GM06990 (cell line): ENCODE results near the gene LINGO3.

Experiments
- DNase-seq: peaks from one replicate; pipeline ENCODE4 v3.0.0-alpha.2; 2011; ENCODE audit not compliant: insufficient read length; ENCODE audit errors: extremely low read depth
- H3K27me3 ChIP-seq: replicated peaks from 2 replicates; pipeline ENCODE4 v1.6.0; 2011; ENCODE audit warnings: low read length; ENCODE audit not compliant: control insufficient read depth, insufficient read depth
- H3K36me3 ChIP-seq: 2 replicates; pipeline ENCODE4 v1.5.1; 2011; ENCODE audit warnings: low read length; ENCODE audit not compliant: control insufficient read depth, insufficient read depth
- H3K4me3 ChIP-seq: replicated peaks from 2 replicates; pipeline ENCODE4 v1.5.1; 2011; ENCODE audit warnings: low read depth, mild to moderate bottlenecking, control low read depth, low read length
- TF ChIP-seq, protein P1 (sequence below): IDR thresholded peaks from 2 replicates; pipeline ENCODE4 v1.5.1; 2011; ENCODE audit warnings: low read length, control low read depth, mild to moderate bottlenecking, inconsistent platforms; ENCODE audit not compliant: insufficient read depth, poor library complexity, severe bottlenecking

Gene LINGO3

DNA sequence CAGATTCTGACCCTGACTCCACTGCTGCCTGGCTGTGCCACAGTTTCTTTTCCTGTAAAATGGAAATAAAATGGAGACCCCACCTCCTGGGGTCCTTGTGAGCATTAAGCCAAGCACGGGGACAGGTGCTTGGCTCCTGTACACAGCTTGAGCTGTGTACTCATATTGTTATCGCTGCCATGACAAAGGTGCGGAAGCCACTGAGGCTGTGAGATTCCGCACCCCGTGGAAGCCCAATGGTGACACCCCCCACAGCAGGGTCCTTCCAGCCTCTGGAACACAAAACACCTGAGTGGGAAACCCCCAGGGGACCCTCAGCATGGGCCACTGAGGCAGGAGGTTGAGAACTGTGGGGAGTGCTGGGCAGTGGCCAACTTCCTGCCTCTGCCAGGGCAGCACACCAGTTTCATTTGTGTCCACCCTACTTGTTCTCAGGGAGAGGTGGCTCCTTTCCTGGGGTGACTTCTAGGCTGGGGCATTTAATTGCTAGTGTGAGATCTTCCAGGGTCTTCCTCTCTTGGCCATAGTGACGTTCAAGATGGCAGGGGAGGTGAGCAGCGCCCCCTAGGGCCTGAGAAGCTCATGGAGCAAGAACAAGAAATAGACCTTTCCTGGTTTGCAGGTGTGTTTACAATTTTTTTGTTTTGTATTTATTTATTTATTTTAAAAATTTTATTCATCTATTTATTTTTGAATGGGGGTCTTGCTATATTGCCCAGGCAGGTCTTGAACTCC is 46.3 kb downstream of the LINGO3 start:
- TF ChIP-seq, protein P1, sequence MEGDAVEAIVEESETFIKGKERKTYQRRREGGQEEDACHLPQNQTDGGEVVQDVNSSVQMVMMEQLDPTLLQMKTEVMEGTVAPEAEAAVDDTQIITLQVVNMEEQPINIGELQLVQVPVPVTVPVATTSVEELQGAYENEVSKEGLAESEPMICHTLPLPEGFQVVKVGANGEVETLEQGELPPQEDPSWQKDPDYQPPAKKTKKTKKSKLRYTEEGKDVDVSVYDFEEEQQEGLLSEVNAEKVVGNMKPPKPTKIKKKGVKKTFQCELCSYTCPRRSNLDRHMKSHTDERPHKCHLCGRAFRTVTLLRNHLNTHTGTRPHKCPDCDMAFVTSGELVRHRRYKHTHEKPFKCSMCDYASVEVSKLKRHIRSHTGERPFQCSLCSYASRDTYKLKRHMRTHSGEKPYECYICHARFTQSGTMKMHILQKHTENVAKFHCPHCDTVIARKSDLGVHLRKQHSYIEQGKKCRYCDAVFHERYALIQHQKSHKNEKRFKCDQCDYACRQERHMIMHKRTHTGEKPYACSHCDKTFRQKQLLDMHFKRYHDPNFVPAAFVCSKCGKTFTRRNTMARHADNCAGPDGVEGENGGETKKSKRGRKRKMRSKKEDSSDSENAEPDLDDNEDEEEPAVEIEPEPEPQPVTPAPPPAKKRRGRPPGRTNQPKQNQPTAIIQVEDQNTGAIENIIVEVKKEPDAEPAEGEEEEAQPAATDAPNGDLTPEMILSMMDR, result peak; percentile 87
- no peak for DNase-seq
- no peaks in the 10 kb centered on the region for H3K36me3 ChIP-seq
- no peaks in the 10 kb centered on the region for H3K27me3 ChIP-seq
- no peak overlapping the region for H3K4me3 ChIP-seq

DNA sequence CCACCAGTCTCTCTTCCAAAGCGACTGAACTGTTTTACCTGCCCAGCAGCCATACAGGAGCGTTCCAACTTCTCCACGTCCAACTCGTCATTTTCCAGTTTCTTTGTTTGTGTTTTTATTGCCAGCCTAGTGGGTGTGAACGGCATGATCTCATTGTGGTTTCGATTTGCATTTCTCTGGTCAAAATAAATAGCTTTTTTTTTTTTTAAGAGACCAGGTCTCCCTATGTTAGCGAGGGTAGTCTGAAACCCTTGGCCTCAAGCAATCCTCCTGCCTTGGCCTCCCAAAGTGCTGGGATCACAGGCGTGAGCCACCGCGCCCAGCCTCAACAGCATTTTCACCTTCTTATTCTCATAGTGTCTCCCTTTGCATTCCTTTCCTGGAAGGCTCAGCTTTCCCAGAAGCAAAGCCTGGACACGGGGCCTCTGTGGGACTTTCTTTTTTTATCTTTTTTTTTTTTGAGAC is 47.6 kb downstream of the LINGO3 start:
- H3K4me3 ChIP-seq, result no peak overlapping the region
- H3K27me3 ChIP-seq, result no peaks in the 10 kb centered on the region
- DNase-seq, result no peak
- TF ChIP-seq, protein P1, result no peak
- no peaks in the 10 kb centered on the region for H3K36me3 ChIP-seq

DNA sequence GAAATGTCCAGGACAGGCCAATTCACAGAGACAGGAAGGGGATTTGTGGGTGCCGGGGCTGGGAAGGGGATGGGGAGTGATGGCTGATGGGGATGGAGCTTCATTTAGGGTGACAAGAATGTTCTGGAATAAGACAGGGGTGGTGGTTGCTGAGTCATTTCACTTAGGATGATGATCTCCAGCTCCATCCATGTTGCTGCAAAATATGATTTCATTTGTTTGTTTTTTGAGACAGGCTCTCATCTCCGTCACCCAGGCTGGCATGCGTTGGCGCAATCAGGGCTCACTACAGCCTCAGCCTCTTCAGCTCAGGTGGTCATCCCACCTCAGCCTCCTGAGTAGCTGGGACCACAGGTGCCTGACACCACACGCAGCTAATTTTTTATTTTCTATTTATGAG is 48.6 kb downstream of the LINGO3 start:
- no peaks in the 10 kb centered on the region for H3K27me3 ChIP-seq
- DNase-seq, result no peak
- no peaks in the 10 kb centered on the region for H3K36me3 ChIP-seq
- H3K4me3 ChIP-seq, result no peak overlapping the region
- TF ChIP-seq, protein P1, result no peak
